SK-N-SH treated with all-trans-retinoic acid at 6 μM for 48 hours (cell line): ENCODE data around the gene HMGCS1.

Source experiments
- ATAC-seq: fragments of 200-7000 bp; cut with Tn5 transposase; 3 replicates; pipeline ENCODE4 v1.9.1; 2020; ENCODE audit warnings: mild to moderate bottlenecking, moderate library complexity
- ARNTL ChIP-seq: fragments of 450-650 bp; formaldehyde crosslinking; IDR thresholded peaks from 2 replicates; pipeline ENCODE4 v1.5.0; 2020; ENCODE audit warnings: low read depth, mild to moderate bottlenecking, moderate library complexity, borderline replicate concordance
- BACH2 ChIP-seq: fragments of 250-450 bp; sonication (Bioruptor Pico); IDR thresholded peaks from 2 replicates; pipeline ENCODE4 v1.9.0; 2021; ENCODE audit warnings: mild to moderate bottlenecking, borderline replicate concordance
- CSDC2 ChIP-seq: fragments of 250-450 bp; sonication (Bioruptor Pico); IDR thresholded peaks from 2 replicates; pipeline ENCODE4 v1.5.0; 2020; ENCODE audit warnings: mild to moderate bottlenecking, moderate library complexity
- ESRRG ChIP-seq: fragments of 250-450 bp; sonication (Bioruptor Pico); IDR thresholded peaks from 2 replicates; pipeline ENCODE4 v1.6.1; 2021; ENCODE audit warnings: mild to moderate bottlenecking
- GLIS3 ChIP-seq: fragments of 250-450 bp; sonication (Bioruptor Pico); IDR thresholded peaks from 2 replicates; pipeline ENCODE4 v1.5.0; 2020; ENCODE audit warnings: mild to moderate bottlenecking, moderate library complexity
- ISL1 ChIP-seq: fragments of 250-450 bp; sonication (Bioruptor Pico); IDR thresholded peaks from 2 replicates; pipeline ENCODE4 v2.1.2; 2022; ENCODE audit warnings: mild to moderate bottlenecking, moderate library complexity
- OSR1 ChIP-seq: fragments of 250-450 bp; sonication (Bioruptor Pico); IDR thresholded peaks from 2 replicates; pipeline ENCODE4 v1.8.0; 2022; ENCODE audit warnings: moderate library complexity, mild to moderate bottlenecking, inconsistent platforms
- PPARA ChIP-seq: fragments of 250-450 bp; sonication (Bioruptor Pico); IDR thresholded peaks from 2 replicates; pipeline ENCODE4 v1.5.0; 2020; ENCODE audit warnings: mild to moderate bottlenecking, borderline replicate concordance
- RARB ChIP-seq: fragments of 250-450 bp; sonication (Bioruptor Pico); IDR thresholded peaks from 2 replicates; pipeline ENCODE4 v1.8.0; 2021; ENCODE audit warnings: mild to moderate bottlenecking, moderate library complexity
- SNAI2 ChIP-seq: fragments of 250-450 bp; sonication (Bioruptor Pico); IDR thresholded peaks from 2 replicates; pipeline ENCODE4 v1.5.0; 2020; ENCODE audit warnings: mild to moderate bottlenecking, moderate library complexity
- TOX ChIP-seq: fragments of 250-450 bp; sonication (Bioruptor Pico); IDR thresholded peaks from 2 replicates; pipeline ENCODE4 v1.8.0; 2021; ENCODE audit warnings: mild to moderate bottlenecking, moderate library complexity, borderline replicate concordance
- ZC3H10 ChIP-seq: fragments of 250-450 bp; sonication (Bioruptor Pico); IDR thresholded peaks from 2 replicates; pipeline ENCODE4 v1.5.1; 2021; ENCODE audit warnings: mild to moderate bottlenecking, moderate library complexity
- ZFP3 ChIP-seq: fragments of 250-450 bp; sonication (Bioruptor Pico); IDR thresholded peaks from 2 replicates; pipeline ENCODE4 v1.5.0; 2020; ENCODE audit warnings: mild to moderate bottlenecking, moderate library complexity
- ZNF565 ChIP-seq: fragments of 450-650 bp; formaldehyde crosslinking; conservative IDR thresholded peaks from 2 replicates; pipeline ENCODE4 v1.5.0; 2020; ENCODE audit warnings: low read depth, mild to moderate bottlenecking, moderate library complexity
- ZNF70 ChIP-seq: fragments of 450-650 bp; formaldehyde crosslinking; IDR thresholded peaks from 2 replicates; pipeline ENCODE4 v1.5.0; 2020; ENCODE audit warnings: mild to moderate bottlenecking, moderate library complexity
- ZNF8 ChIP-seq: fragments of 450-650 bp; formaldehyde crosslinking; IDR thresholded peaks from 2 replicates; pipeline ENCODE4 v1.5.0; 2020; ENCODE audit warnings: mild to moderate bottlenecking, moderate library complexity
- TF ChIP-seq, protein P1 (sequence below): fragments of 250-450 bp; sonication (Bioruptor Pico); IDR thresholded peaks from 2 replicates; pipeline ENCODE4 v1.8.0; 2021; ENCODE audit warnings: low read depth, mild to moderate bottlenecking, moderate library complexity, borderline replicate concordance
- TF ChIP-seq, protein P2 (sequence below): fragments of 250-450 bp; sonication (Bioruptor Pico); IDR thresholded peaks from 2 replicates; pipeline ENCODE4 v1.5.0; 2020; ENCODE audit warnings: mild to moderate bottlenecking, moderate library complexity
- TF ChIP-seq, protein P3 (sequence below): fragments of 250-450 bp; sonication (Bioruptor Pico); IDR thresholded peaks from 2 replicates; pipeline ENCODE4 v1.5.1; 2021; ENCODE audit warnings: mild to moderate bottlenecking, moderate library complexity
- TF ChIP-seq, protein P4 (sequence below): fragments of 250-450 bp; sonication (Bioruptor Pico); IDR thresholded peaks from 2 replicates; pipeline ENCODE4 v1.8.0; 2020; ENCODE audit warnings: mild to moderate bottlenecking, moderate library complexity, borderline replicate concordance

The HMGCS1 gene

DNA sequence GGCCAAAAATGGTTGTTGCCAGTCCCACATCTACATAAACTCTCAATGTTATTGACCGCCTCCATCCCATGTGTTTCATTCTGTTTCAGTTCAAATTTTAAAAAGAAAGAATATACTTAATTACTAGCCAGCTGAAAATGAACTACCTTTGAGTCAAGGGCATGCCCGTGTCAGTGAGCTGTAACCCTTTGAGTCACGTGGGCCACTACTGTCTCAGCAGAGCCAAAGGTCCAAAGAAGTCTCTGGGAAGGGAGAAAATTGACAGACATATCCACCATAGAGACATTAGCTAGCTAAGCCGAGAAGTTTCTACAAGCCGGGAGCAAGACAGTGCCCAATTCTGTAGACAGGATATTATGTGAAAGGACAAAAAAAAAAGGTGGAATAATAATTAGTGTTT is 61.5 kb downstream of the HMGCS1 start (continued):
- TF ChIP-seq, protein P1, sequence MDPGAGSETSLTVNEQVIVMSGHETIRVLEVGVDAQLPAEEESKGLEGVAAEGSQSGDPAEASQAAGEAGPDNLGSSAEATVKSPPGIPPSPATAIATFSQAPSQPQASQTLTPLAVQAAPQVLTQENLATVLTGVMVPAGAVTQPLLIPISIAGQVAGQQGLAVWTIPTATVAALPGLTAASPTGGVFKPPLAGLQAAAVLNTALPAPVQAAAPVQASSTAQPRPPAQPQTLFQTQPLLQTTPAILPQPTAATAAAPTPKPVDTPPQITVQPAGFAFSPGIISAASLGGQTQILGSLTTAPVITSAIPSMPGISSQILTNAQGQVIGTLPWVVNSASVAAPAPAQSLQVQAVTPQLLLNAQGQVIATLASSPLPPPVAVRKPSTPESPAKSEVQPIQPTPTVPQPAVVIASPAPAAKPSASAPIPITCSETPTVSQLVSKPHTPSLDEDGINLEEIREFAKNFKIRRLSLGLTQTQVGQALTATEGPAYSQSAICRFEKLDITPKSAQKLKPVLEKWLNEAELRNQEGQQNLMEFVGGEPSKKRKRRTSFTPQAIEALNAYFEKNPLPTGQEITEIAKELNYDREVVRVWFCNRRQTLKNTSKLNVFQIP (CRISPR knock-in tag): no peak
- TF ChIP-seq ZNF565 (CRISPR knock-in tag) (no peak), GLIS3 (CRISPR knock-in tag) (no peak), ISL1 (CRISPR knock-in tag) (no peak)

DNA sequence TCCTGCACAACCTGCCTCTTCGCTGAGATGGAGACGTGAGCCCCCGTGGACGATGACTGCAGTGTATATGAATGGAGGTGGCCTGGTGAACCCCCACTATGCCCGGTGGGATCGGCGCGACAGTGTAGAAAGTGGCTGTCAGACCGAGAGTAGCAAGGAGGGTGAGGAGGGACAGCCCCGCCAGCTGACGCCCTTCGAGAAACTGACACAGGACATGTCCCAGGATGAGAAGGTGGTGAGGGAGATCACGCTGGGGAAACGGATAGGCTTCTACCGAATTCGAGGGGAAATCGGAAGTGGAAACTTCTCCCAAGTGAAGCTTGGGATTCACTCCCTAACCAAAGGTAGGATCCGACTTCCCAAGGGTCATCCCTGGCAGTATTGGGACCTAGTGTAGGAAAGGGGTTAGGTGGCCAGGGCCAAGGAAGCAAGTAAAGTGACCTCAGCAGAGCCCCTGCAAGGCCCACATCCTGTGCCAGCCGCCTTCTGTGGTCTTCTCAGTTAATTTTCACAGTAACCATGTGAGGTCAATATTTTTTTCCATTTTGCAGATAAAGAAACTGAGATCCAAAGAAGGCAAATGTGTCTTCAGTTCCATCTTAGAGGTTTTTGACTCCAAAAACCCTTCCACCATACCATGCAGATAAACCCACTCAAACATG is 67.4 kb downstream of the HMGCS1 start:
- TF ChIP-seq BACH2 (CRISPR knock-in tag) (no peak), ESRRG (CRISPR knock-in tag) (no peak), ZNF70 (CRISPR knock-in tag) (no peak), TOX (CRISPR knock-in tag) (no peak), ZFP3 (CRISPR knock-in tag) (no peak), ARNTL (CRISPR knock-in tag) (no peak), ISL1 (CRISPR knock-in tag) (no peak), RARB (CRISPR knock-in tag) (no peak), SNAI2 (CRISPR knock-in tag) (no peak), ZNF565 (CRISPR knock-in tag) (no peak), PPARA (CRISPR knock-in tag) (no peak), OSR1 (CRISPR knock-in tag) (no peak), GLIS3 (CRISPR knock-in tag) (no peak), ZNF8 (no peak), ZC3H10 (CRISPR knock-in tag) (no peak), CSDC2 (no peak)
- TF ChIP-seq, protein P2, sequence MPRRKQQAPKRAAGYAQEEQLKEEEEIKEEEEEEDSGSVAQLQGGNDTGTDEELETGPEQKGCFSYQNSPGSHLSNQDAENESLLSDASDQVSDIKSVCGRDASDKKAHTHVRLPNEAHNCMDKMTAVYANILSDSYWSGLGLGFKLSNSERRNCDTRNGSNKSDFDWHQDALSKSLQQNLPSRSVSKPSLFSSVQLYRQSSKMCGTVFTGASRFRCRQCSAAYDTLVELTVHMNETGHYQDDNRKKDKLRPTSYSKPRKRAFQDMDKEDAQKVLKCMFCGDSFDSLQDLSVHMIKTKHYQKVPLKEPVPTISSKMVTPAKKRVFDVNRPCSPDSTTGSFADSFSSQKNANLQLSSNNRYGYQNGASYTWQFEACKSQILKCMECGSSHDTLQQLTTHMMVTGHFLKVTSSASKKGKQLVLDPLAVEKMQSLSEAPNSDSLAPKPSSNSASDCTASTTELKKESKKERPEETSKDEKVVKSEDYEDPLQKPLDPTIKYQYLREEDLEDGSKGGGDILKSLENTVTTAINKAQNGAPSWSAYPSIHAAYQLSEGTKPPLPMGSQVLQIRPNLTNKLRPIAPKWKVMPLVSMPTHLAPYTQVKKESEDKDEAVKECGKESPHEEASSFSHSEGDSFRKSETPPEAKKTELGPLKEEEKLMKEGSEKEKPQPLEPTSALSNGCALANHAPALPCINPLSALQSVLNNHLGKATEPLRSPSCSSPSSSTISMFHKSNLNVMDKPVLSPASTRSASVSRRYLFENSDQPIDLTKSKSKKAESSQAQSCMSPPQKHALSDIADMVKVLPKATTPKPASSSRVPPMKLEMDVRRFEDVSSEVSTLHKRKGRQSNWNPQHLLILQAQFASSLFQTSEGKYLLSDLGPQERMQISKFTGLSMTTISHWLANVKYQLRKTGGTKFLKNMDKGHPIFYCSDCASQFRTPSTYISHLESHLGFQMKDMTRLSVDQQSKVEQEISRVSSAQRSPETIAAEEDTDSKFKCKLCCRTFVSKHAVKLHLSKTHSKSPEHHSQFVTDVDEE (CRISPR knock-in tag): no peak
- TF ChIP-seq, protein P3, sequence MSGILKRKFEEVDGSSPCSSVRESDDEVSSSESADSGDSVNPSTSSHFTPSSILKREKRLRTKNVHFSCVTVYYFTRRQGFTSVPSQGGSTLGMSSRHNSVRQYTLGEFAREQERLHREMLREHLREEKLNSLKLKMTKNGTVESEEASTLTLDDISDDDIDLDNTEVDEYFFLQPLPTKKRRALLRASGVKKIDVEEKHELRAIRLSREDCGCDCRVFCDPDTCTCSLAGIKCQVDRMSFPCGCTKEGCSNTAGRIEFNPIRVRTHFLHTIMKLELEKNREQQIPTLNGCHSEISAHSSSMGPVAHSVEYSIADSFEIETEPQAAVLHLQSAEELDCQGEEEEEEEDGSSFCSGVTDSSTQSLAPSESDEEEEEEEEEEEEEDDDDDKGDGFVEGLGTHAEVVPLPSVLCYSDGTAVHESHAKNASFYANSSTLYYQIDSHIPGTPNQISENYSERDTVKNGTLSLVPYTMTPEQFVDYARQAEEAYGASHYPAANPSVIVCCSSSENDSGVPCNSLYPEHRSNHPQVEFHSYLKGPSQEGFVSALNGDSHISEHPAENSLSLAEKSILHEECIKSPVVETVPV: no peak
- TF ChIP-seq, protein P1 (CRISPR knock-in tag): no peak
- TF ChIP-seq, protein P4, sequence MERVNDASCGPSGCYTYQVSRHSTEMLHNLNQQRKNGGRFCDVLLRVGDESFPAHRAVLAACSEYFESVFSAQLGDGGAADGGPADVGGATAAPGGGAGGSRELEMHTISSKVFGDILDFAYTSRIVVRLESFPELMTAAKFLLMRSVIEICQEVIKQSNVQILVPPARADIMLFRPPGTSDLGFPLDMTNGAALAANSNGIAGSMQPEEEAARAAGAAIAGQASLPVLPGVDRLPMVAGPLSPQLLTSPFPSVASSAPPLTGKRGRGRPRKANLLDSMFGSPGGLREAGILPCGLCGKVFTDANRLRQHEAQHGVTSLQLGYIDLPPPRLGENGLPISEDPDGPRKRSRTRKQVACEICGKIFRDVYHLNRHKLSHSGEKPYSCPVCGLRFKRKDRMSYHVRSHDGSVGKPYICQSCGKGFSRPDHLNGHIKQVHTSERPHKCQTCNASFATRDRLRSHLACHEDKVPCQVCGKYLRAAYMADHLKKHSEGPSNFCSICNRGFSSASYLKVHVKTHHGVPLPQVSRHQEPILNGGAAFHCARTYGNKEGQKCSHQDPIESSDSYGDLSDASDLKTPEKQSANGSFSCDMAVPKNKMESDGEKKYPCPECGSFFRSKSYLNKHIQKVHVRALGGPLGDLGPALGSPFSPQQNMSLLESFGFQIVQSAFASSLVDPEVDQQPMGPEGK (CRISPR knock-in tag): no peak
- ATAC-seq: no peak
